CD4-positive, alpha-beta T cell treated with Interferon gamma for 1 hour (primary cell): ENCODE data around the gene LRCH1.

Experiments used
- DNase-seq: peaks from one replicate; pipeline ENCODE4 v3.0.0-alpha.2; 2020

The LRCH1 gene

DNA sequence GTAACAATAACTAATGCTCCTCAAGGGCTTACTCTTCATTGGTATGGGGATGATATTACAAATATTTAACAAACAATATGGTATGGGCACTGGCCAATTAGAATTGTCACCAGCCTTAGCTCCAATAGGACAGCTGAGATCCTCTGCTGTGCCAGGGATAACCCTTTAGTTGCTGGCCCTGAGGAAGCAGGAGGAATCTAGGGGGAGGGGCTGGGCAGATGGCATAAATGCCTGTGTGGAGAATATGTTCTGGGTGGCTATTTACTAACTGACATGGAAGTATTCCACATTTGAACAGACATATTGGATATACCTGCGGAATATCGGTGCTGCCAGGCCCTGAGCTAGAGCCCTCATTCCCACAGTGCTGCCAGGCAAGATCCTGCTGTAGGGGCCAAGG lies 16.6 kb upstream of the LRCH1 start:
- no peak for DNase-seq

GRCh38 chr13:46539231-46539630 lies 13.7 kb upstream of the LRCH1 start:
- DNase-seq, result no peak

DNA sequence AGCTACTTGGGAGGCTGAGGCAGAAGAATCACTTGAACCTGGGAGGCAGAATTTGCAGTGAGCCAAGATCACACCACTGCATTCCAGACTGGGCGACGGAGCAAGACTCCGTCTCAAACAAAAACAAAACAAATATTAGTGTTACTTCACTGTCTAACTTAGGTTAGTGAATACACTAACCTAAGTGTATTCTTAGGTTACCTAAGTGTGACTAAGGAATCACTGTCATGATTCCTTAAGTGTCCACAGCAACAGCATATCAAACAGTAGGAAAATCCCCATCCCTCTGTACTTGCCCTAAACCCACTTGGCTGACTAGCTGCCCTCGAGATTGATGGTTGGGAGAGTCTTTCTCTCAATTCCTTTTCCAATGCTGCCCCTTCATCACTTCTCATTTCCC lies 11.8 kb upstream of the LRCH1 start:
- DNase-seq, result no peak

- no peak for DNase-seq
These were observed 10.1 kb upstream of the LRCH1 start for GRCh38 chr13:46542833-46543232.

GRCh38 chr13:46543287-46543686 lies 9.7 kb upstream of the LRCH1 start:
- no peak for DNase-seq

DNA sequence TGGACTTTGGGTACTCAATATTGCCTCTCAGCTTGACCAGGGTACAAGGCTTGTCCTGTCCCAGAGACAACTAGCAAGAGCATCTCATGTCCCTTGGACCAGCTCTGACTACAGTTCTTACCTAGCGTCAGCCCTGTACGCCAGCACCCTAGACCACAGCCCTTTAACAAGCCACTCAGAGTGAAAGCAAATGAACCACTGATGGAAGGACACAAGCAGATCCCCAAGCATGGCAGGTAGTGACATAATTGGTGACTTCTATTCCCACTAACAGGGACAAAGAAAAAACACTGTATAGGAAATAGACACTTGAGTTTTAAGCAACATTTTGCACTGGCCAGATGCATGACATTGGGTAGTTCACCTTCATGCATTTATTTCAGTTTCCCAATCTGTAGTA lies 8.8 kb upstream of the LRCH1 start:
- no peak for DNase-seq

GRCh38 chr13:46544811-46545210 lies 8.2 kb upstream of the LRCH1 start:
- no peak for DNase-seq

DNA sequence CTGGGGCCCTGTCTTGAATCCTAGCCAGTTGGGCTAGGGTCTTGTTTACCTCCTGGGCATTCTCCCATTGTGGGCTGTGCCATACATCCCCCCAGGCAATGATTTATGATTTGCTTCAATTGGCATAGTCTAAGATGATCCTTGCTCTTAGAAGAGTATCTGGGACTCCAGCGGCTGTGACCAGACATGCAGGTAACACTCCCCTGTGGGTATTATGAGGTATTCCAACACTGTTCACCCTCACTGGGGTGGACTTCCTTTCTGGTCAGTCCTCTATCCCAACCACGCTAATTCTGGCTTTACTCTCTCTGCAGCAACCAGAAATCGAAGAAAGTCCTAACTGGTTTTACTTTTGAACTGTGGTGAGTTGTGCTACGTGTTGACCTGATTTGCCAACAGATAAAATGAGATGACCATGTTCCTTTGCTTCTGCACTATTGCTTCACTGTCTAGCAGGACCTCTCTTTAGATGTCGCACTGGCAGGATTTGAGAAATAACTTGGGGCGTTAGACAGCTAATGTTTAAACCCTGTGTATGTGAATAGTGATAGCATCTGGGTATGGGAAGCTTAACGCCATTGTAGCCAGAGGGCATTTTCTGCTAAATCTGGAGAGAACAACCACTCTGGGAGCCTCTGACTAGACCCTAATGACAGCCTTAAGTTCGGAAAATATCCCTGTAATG lies 6.7 kb upstream of the LRCH1 start:
- DNase-seq, result no peak

- no peak for DNase-seq
These were observed 2.1 kb upstream of the LRCH1 start for GRCh38 chr13:46550822-46551221.

GRCh38 chr13:46551410-46552302 lies 1.3 kb upstream of the LRCH1 start:
- peak; percentile 44 for DNase-seq

DNA sequence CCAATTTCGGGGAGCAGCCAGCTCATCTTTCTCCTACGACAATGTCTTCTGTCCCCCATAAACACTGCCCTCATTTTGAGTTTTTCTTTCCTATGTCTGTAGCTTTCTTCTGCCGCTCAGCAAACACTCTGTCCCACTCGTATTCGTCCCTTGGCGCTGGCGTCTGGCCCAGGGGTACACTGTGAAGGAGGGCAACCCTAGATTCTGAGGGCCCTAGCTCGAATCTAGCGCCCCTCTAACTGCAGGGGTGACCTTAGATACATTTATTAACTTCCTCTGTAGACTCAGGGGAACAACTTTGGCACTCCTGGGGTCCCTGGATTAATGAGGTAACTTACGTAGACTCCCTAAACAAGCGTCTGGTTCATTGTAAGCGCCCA lies 677 bp upstream of the LRCH1 start:
- no peak for DNase-seq

DNA sequence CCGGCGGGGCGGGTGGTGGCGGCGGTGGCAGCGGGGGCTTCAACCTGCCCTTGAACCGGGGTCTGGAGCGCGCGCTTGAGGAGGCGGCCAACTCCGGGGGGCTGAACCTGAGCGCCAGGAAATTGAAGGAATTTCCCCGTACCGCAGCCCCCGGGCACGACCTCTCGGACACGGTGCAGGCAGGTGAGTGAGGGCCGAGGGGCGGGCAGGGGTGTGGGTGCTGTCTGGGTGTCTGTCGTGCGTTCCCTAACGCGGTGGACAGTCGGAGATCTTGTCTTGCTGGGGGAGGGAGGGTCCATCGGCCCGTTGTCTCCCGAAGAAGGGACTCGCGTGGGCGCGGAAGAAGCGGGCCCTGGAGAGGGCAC lies 533 bp downstream of the LRCH1 start:
- DNase-seq, result no peak

GRCh38 chr13:46553886-46554858 lies 1.2 kb downstream of the LRCH1 start:
- DNase-seq, result peak; percentile 73

DNA sequence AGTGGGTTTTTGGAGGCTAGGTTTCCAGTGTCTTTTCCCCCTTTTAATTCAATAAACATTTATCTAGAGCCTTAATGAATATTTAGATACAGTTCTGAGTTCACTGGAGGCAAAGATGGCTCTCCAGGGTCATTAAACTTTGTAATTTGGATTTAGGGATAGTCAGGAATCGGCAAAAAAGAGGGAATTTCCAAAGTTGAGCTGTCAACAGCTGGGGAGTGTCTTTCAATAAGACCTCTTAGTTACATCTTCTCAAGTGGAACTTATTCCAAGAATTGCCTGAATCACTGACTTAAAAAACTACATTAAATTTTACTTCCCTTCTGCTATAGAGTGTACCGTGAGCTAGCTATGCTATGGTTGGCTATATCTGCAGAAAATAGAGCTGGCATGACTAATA lies 2.0 kb downstream of the LRCH1 start:
- DNase-seq, result no peak

DNA sequence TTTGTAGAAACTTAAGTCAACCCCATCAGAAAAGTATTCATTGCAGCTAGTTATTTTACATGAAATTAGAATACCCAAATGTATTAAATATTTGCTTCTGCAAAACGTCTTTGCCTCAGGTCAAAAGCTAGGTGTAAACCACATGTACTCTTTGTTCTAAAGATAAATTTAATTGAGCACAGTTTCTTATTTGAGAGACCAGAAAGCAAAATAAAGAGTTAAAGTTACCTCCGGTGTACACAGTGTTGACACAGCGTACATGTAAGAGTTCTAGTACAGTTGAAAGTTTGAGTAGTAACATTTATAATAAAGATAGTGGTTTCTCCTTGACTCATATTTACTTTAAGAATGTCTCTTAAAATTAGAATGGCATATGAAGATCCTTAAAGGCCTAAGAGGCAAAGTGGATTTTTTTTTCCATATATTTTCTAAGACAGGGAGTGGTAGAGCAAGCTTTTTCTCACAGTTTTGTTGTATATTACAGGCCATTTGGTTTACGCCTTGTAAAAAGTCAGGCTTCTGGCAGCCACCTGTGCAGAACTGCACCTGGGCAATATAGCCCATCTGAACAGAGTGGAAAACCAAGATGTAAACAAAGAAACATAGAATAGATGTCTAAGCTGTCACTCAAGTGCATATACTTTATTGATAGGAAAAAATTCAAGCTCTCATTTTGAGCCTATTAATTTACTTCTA lies 2.9 kb downstream of the LRCH1 start:
- no peak for DNase-seq

GRCh38 chr13:46556418-46556779 lies 3.4 kb downstream of the LRCH1 start:
- DNase-seq, result no peak

DNA sequence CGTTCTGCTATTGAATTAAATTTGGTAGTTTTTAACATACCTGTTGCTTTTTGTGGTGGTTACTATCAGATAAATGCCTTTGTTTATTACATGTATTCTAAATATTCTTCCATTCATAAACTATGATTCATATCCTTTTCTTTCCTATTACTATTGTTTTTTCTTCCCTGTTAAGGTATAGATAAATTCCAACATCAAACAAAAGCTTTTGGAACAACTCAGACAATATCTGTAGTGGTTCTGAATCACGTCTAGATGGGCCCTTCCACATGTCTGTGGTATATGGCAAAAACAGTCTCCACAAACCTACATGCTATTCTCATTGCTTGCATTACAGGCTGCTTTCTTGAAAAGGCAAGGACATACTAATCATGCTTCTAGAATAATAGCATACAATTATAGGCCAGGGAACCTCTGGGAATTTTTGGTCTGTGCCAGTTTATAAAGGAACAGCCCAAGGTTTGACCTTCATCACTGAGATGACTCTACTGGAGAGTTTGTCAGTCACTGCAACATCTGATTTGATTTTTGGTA lies 6.4 kb downstream of the LRCH1 start:
- no peak for DNase-seq

- DNase-seq, result no peak
These were observed 7.8 kb downstream of the LRCH1 start for GRCh38 chr13:46560778-46561177.

DNA sequence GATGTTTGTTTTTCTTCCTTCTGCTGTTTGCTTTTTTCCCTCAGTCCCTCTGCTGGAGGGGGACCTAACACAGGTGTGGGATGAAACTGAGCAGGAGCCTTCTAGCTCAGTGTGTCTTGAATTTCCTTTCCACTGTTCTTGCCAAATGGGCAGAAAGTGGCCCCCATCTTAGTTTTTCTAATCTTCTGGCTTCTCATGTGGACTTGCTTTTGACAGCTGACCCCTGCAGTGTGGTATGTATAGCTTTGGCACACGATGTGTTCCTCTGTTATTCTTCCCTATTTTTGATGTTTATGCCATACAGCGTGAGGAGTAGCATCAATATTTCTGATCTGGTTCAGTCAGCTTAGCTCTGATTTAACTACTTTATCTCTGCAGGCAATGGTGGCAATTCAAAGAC lies 8.3 kb downstream of the LRCH1 start:
- DNase-seq, result no peak

DNA sequence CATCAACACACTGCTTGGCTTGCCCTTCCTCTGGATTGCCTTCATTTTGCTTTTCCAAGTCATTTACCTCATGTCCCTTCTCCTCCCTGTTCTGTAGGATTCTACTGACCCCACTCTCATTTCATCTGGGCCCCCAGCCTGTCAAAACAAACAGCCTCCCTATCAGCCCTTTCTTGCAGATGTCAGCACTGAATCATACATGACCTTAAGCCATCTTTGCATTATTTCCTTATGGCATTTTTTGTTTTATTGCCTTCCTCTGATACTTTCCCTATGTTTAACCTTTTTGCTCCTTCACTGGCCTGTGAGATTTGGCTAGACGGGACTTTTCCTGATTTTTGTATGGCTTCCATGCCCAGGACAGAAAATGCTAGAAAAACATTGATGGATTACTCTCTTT lies 8.7 kb downstream of the LRCH1 start:
- no peak for DNase-seq

GRCh38 chr13:46562152-46562551 lies 9.2 kb downstream of the LRCH1 start:
- DNase-seq, result no peak

DNA sequence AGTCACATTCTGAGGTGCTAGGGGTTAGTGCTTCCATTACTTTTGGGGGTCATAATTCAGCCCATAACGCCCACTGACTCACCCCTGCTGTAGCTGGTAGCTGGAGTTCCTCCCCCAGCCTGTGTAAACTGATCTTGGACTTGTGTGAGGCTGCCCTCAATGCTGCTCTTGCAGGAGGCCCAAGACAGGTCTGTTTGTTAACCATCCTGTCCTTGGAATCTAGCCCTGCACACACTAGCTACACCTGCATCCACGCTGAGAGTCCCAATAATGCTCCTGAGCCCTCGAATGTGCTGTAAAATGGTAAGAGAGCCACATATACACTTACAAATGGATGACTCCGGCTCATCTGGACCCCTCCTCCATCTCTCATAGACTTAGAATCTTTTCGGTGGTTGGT lies 9.6 kb downstream of the LRCH1 start:
- no peak for DNase-seq
